Stimulated activated CD4-positive, alpha-beta T cell treated with anti-CD3 and anti-CD28 coated beads, Interleukin-4, amount 100 ng/mL, for 24 hours (primary cell): Measurements from ENCODE around the gene INKA1.
A peak's percentile ranks its signal among the peaks of the same experiment; 100 is the strongest.
"Not testable (repeated sequence)": the region's sequence is repeated elsewhere in the genome, so short reads cannot be mapped to it uniquely, and the experiment has no call there.

ENCODE experiments used
- DNase-seq: peaks from one replicate; pipeline ENCODE4 v3.0.0-alpha.2; 2020

INKA1 gene

DNA sequence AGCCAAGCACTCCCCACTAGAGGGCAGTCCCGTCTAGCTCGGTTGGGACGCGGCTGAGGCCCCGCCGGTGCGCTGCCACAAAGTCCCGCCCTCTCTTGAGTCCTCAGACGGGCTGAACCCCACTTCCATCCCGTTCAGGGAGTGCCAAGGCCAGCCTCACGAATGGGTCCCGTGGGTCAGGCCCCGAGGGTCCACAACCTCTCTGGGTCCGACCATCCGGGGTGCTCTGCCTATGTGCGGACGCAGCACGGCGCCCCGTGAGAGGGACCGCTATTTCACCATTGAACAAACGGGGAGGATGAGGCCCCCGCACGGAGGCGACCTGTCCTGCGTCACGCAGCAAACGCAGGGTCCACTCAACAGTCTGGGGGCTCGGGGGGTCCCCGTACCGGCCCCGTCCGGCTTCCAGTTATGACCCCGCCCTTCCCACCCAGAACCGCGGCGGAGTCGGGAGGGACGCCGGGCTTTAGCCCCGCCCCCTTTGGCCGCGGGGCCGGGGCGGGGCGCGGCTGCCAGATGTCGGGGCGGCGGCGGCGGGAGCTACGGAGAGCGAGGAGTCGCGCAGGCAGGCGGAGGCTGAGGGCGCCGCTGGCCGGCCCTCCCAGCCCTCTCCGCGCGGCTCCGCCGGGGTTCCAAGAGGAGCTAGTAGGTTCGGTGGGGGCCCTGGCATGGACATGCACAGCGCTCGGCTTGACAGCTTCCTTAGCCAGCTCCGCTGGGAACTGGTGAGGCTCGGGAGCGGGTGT, at the start of gene INKA1:
Gene INKA1 (plus strand): TSS at position 543 of the 746 bp plus-strand sequence. CDS start 132 bp downstream, at position 675.
- DNase-seq: peak; percentile 90

- DNase-seq: no peak
Measured at GRCh38 chr3:49754536-49754935, 48.5 kb upstream of the INKA1 start.

DNA sequence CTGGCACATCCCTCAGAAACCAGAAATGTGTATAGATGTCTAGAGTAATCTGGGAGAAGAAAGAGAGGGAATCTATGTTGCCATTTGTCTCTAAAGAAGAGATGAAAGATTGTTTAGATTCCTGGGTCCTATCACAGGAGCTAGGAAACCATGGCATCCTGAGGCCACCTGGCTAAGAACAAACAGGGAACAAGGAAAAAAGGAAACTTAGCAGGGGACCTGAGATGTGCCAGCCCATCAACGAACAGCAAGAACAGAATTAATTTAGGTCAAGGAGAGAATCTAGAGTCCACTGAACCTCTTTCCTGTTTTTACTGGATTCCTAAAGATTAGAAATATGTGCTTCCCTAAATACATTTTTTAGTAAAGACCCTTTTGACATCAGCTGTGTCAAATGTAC, 47.0 kb upstream of the INKA1 start:
- DNase-seq: no peak

DNA sequence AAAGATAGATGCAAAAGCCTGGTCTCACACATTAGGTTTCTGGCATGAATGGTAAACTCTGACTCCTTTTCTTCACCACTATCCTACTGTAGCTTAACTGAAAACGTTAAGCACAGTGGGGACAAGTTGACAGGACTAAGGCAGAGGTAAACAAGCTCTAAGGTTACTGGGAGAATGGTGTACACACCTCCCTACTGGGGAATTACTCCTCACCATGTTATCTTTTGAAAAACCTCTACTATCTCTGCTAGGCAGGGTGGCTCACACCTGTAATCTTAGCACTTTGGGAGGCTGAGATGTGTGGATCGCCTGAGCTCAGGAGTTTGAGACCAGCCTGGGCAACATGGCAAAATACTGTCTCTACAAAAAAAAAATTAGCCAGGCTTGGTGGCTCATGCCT, 45.9 kb upstream of the INKA1 start:
- DNase-seq: no peak

- DNase-seq: no peak
Measured at GRCh38 chr3:49759226-49759625, 43.8 kb upstream of the INKA1 start.

- DNase-seq: no peak
Measured at GRCh38 chr3:49761661-49762060, 41.4 kb upstream of the INKA1 start.

DNA sequence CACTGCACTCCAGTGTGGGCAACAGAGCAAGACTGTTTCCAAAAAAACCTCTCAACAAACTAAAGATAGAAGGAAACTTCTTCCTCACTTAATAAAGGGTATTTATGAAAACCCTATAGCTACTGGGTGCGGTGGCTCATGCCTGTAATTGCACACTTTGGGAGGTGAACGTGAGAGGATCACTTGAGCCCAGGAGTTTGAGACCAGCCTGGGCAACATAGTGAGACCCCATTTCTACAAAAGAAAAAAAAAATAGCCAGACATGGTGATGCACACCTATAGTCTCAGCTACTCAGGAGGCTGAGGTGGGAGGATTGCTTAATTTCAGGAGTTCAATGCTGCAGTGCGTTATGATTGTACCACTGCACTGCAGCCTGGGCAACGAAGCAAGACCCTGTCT, 39.1 kb upstream of the INKA1 start:
- no peak for DNase-seq

- no peak for DNase-seq
Measured at GRCh38 chr3:49769286-49769915, 33.7 kb upstream of the INKA1 start.

- no peak for DNase-seq
Measured at GRCh38 chr3:49769926-49770325, 33.1 kb upstream of the INKA1 start.

DNA sequence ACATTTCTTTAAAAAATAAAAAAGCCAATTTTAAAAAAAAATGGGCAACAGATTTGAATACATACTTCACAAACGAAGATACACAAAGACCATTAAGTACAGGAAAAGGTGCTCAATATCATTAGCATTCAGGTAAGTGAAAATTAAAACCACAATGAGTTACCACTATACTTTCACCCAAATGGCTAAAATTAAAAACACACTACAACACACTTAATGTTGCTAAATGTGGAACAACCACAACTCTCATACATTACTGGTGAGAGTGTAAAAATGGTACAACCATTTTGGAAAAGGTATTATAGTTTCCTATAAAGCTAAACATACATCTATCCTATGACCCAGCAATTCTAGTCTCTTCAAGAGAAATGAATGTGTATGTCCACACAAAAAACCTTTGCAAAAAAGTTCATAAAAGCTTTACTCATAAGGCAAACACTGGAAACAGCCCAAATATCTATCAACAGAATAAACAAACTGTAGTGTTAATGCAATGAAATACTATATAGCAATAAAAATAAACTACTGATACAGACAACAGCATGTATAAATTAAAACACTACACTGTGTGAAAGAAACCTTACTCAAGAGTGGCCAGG, 31.6 kb upstream of the INKA1 start:
- DNase-seq: no peak

GRCh38 chr3:49772703-49773102, 30.4 kb upstream of the INKA1 start:
- no peak for DNase-seq

DNA sequence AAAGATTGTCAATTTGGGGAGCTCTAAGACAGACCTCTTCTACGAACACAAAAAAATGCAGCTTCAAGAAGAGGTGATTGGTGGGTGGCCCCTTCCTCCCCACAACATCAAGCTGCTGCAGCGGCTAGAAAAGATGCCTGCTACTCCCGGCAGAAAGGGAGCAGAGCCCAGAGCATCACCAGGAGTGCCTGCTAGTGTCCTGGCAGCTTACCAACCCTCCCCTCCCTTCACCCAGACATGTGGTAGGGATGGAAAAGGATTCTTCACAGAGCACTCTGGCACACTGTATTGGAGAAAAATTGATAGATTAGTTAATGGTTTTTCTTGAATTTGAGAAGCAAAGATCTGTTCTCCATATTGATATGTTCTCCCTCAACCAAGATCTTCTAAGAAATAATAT, 27.5 kb upstream of the INKA1 start:
- no peak for DNase-seq

GRCh38 chr3:49776101-49776500, 27.0 kb upstream of the INKA1 start:
- not testable (repeated sequence) for DNase-seq

- DNase-seq: no peak
Measured at GRCh38 chr3:49779358-49780079, 23.5 kb upstream of the INKA1 start.

- no peak for DNase-seq
Measured at GRCh38 chr3:49780080-49780974, 22.7 kb upstream of the INKA1 start.

DNA sequence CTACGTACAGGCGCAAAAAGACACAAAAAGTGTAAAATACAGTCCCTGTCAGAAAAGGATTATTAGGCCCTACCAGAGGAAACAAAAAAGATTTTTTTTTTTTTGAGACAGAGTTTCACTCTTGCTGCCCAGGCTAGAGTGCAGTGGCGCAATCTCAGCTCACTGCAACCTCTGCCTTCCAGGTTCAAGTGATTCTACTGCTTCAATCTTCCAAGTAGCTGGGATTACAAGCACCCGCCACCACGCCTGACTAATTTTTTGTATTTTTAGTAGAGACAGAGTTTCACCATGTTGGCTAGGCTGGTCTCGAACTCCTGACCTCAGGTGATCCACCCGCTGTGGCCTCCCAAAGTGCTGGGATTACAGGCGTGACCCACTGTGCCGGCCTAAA, 22.1 kb upstream of the INKA1 start:
- DNase-seq: not testable (repeated sequence)

- no peak for DNase-seq
Measured at GRCh38 chr3:49781415-49782199, 21.5 kb upstream of the INKA1 start.

GRCh38 chr3:49782277-49782676, 20.8 kb upstream of the INKA1 start:
- DNase-seq: not testable (repeated sequence)

- peak; percentile 29 for DNase-seq
Measured at GRCh38 chr3:49785565-49786356, 17.3 kb upstream of the INKA1 start.

DNA sequence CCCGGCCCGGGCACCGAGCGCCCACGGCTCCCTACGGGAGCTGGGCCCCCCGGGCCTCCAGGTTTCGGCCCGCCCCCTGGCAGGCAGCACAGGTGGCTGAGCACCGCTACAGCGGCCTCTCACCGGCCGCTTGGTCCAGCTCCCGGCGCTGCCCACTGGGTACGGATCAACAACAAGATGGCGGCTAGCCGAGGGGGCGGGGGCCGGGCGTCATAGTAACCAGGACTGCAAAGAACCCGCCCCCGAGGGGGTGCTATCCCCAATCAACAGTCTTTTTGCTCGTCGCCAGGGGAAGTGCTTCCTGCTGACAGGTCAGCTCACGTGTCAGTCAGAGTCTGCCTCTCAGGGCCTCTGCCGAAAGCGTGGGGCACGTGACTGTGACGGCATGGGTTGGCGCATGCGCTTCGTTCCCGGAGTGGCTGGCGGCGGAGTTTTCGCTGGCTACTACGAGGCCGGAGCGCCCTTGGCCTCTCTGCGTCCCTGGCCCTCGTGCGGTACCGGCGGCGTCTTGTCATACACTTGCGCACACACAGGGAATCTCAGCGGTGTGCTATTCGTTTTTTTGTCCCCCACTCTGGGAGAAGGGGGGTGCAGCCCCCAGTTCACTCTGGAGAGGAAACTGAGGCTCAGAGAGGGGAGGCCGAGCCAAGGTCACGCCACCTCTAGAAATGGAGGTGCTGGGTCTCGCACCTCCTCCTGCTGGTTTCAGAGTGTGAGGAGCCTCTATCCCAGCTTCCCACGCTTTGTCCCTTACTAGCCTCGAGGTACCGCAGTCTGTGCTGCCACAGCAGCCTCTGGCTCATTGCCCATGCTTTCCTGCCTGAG, 16.5 kb upstream of the INKA1 start, which contains the start of gene IP6K1:
Gene IP6K1 (minus strand): TSS at position 186 of the 825 bp plus-strand sequence. CDS start 38,502 bp downstream, outside the sequence.
- peak; percentile 100 for DNase-seq
